Ovary (tissue), 3 donors: Measurements from ENCODE around the gene NRXN3.

Experiments
- EP300 ChIP-seq: sonication (generic); formaldehyde crosslinking; IDR thresholded peaks from one replicate; pipeline ENCODE4 v1.6.1; 2017; ENCODE audit warnings: antibody characterized with exemption
- POLR2A ChIP-seq: fragments of 450-650 bp; IDR thresholded peaks from one replicate; pipeline ENCODE4 v1.6.1; 2017; ENCODE audit warnings: antibody characterized with exemption, mild to moderate bottlenecking, moderate library complexity
- TF ChIP-seq, protein P1 (sequence below), 3 donors: fragments of 450-650 bp in 2 of 3; fragments of 200-600 bp in 1 of 3; IDR thresholded peaks; one replicate each; pipeline versions ENCODE4 v1.5.1 to v1.8.0; 2016 to 2022; ENCODE audit warnings: antibody characterized with exemption in 3 of 3, mild to moderate bottlenecking in 1 of 3
- donor health status: DM: no; HTN: no; CAD: no.

DNA sequence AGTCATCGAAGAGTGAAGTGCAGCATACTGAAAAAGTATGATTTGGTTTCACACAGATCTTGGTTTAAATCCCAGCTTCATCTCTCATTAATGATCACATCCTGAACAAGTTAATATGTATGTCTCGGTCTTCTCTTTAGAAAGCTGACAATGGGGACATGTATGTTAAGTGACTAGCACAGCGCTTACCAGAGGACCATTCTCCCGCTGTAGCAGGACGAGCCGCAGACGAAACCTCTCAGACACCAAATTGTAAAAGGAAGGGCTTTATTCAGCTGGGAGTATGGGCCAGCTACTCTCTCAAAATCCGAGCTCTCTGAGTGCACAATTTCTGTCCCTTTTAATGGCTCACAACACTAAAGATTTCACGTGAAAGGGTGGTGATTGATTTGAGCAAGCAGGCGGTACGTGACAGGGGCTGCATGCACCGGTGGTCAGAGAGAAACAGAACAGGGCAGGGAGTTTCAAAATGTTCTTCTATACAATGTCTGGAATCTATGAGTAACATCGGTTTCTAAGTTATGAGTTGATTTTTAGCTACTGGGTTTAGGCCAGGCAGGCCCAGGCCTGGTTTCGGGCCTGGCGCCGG is 1358.7 kb downstream of the NRXN3 start:
- TF ChIP-seq, protein P1, sequence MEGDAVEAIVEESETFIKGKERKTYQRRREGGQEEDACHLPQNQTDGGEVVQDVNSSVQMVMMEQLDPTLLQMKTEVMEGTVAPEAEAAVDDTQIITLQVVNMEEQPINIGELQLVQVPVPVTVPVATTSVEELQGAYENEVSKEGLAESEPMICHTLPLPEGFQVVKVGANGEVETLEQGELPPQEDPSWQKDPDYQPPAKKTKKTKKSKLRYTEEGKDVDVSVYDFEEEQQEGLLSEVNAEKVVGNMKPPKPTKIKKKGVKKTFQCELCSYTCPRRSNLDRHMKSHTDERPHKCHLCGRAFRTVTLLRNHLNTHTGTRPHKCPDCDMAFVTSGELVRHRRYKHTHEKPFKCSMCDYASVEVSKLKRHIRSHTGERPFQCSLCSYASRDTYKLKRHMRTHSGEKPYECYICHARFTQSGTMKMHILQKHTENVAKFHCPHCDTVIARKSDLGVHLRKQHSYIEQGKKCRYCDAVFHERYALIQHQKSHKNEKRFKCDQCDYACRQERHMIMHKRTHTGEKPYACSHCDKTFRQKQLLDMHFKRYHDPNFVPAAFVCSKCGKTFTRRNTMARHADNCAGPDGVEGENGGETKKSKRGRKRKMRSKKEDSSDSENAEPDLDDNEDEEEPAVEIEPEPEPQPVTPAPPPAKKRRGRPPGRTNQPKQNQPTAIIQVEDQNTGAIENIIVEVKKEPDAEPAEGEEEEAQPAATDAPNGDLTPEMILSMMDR (IDR thresholded peaks at IDR 0.05), result no peak
- TF ChIP-seq POLR2A (no peak), EP300 (no peak)
